Measurements from ENCODE around the gene CRYZL1.

The CRYZL1 gene

GRCh38 chr21:33588485-33589335 lies 52.8 kb downstream of the CRYZL1 start, which contains the start of gene DONSON (continued):
- TF ChIP-seq CREB5 (CRISPR knock-in tag; IDR thresholded peaks at IDR 0.05; ENCODE audit: low read depth) (no peak), ZNF8 (CRISPR knock-in tag; IDR thresholded peaks at IDR 0.05) (no peak), ARNTL (CRISPR knock-in tag; IDR thresholded peaks at IDR 0.05; ENCODE audit: borderline replicate concordance, low read depth) (no peak), CSDC2 (CRISPR knock-in tag; IDR thresholded peaks at IDR 0.05) (no peak), ISL1 (CRISPR knock-in tag; IDR thresholded peaks at IDR 0.05) (no peak), ESRRG (CRISPR knock-in tag; IDR thresholded peaks at IDR 0.05) (no peak)

- peak; percentile 37 for ATAC-seq
- TF ChIP-seq ZC3H10 (CRISPR knock-in tag; IDR thresholded peaks at IDR 0.05) = no peak
- TF ChIP-seq TOX (CRISPR knock-in tag; IDR thresholded peaks at IDR 0.05; ENCODE audit: borderline replicate concordance) = no peak
- TF ChIP-seq ZNF565 (CRISPR knock-in tag; conservative IDR thresholded peaks at IDR 0.05; ENCODE audit: low read depth) = no peak
- no peak for TF ChIP-seq OSR1 (CRISPR knock-in tag; IDR thresholded peaks at IDR 0.05)
- TF ChIP-seq ARNTL (CRISPR knock-in tag; IDR thresholded peaks at IDR 0.05; ENCODE audit: borderline replicate concordance, low read depth) = no peak
- no peak for TF ChIP-seq ZNF8 (CRISPR knock-in tag; IDR thresholded peaks at IDR 0.05)
- TF ChIP-seq PATZ1 (CRISPR knock-in tag; IDR thresholded peaks at IDR 0.05; ENCODE audit: borderline replicate concordance) = no peak
- TF ChIP-seq BACH2 (CRISPR knock-in tag; IDR thresholded peaks at IDR 0.05; ENCODE audit: borderline replicate concordance) = no peak
- TF ChIP-seq CSDC2 (CRISPR knock-in tag; IDR thresholded peaks at IDR 0.05) = no peak
These were observed 53.6 kb downstream of the CRYZL1 start for GRCh38 chr21:33587792-33588484.

- no peak for ATAC-seq
- TF ChIP-seq CREB5 (CRISPR knock-in tag; IDR thresholded peaks at IDR 0.05; ENCODE audit: low read depth) = no peak
- no peak for TF ChIP-seq ZFP30 (CRISPR knock-in tag; IDR thresholded peaks at IDR 0.05)
- no peak for TF ChIP-seq GLIS3 (CRISPR knock-in tag; IDR thresholded peaks at IDR 0.05)
- no peak for TF ChIP-seq ZC3H10 (CRISPR knock-in tag; IDR thresholded peaks at IDR 0.05)
- TF ChIP-seq RARB (CRISPR knock-in tag; IDR thresholded peaks at IDR 0.05) = no peak
- TF ChIP-seq POU6F1 (CRISPR knock-in tag; IDR thresholded peaks at IDR 0.05; ENCODE audit: borderline replicate concordance, low read depth) = no peak
- no peak for TF ChIP-seq OSR1 (CRISPR knock-in tag; IDR thresholded peaks at IDR 0.05)
- no peak for TF ChIP-seq TSHZ2 (CRISPR knock-in tag; IDR thresholded peaks at IDR 0.05)
- no peak for TF ChIP-seq CSRNP3 (CRISPR knock-in tag; IDR thresholded peaks at IDR 0.05)
- no peak for TF ChIP-seq ZFP3 (CRISPR knock-in tag; IDR thresholded peaks at IDR 0.05)
- TF ChIP-seq CSDC2 (CRISPR knock-in tag; IDR thresholded peaks at IDR 0.05) = no peak
- TF ChIP-seq ZNF70 (CRISPR knock-in tag; IDR thresholded peaks at IDR 0.05) = no peak
- TF ChIP-seq ZNF8 (CRISPR knock-in tag; IDR thresholded peaks at IDR 0.05) = no peak
- TF ChIP-seq TCF4 (CRISPR knock-in tag; IDR thresholded peaks at IDR 0.05; ENCODE audit: borderline replicate concordance) = no peak
- TF ChIP-seq SNAI2 (CRISPR knock-in tag; IDR thresholded peaks at IDR 0.05) = no peak
- no peak for TF ChIP-seq ISL1 (CRISPR knock-in tag; IDR thresholded peaks at IDR 0.05)
- TF ChIP-seq ESRRG (CRISPR knock-in tag; IDR thresholded peaks at IDR 0.05) = no peak
- TF ChIP-seq ZNF565 (CRISPR knock-in tag; conservative IDR thresholded peaks at IDR 0.05; ENCODE audit: low read depth) = no peak
These were observed 54.6 kb downstream of the CRYZL1 start for GRCh38 chr21:33586927-33587326.
